Fibroblast of lung (primary cell): Measurements from ENCODE around the gene PPP3R2. TPM values are rescaled to one million over a fixed set of nuclear protein-coding genes. Genes with fewer than 3 reads are reported as not detected.

Experiments
- DNase-seq, 2 donors: peaks; one replicate each; pipeline versions ENCODE4 v3.0.0 to v3.0.0-alpha.2; 2010; ENCODE audit warnings: low read depth in 2 of 2
- H2AFZ ChIP-seq: 2 replicates; pipeline ENCODE4 v1.5.1; 2012; ENCODE audit warnings: low read length, control low read depth, inconsistent platforms
- H3K27ac ChIP-seq: 2 replicates; pipeline ENCODE4 v1.5.1; 2011; ENCODE audit warnings: low read length, control low read depth; ENCODE audit not compliant: insufficient read depth
- H3K27me3 ChIP-seq: 2 replicates; pipeline ENCODE4 v1.5.1; 2011; ENCODE audit warnings: mild to moderate bottlenecking, low read length; ENCODE audit not compliant: control insufficient read depth, insufficient read depth
- H3K36me3 ChIP-seq: 2 replicates; pipeline ENCODE4 v1.5.1; 2011; ENCODE audit warnings: low read length; ENCODE audit not compliant: control insufficient read depth, insufficient read depth
- H3K4me1 ChIP-seq: 2 replicates; pipeline ENCODE4 v1.5.1; 2011; ENCODE audit warnings: low read length; ENCODE audit not compliant: control insufficient read depth, insufficient read depth; ENCODE audit errors: extremely low read depth
- H3K4me2 ChIP-seq: 2 replicates; pipeline ENCODE4 v1.5.1; 2011; ENCODE audit warnings: low read length, control low read depth; ENCODE audit not compliant: insufficient read depth; ENCODE audit errors: extremely low read depth
- H3K4me3 ChIP-seq, 4 experiments: fragments of 200-600 bp in 1 of 4; sonication (generic) in 1 of 4; replicated peaks in 1 of 4; 2 replicates each; pipeline ENCODE4 v1.5.1; 2011 to 2016; ENCODE audit warnings: low read length in 4 of 4, low read depth in 3 of 4, mild to moderate bottlenecking in 3 of 4, control low read depth in 2 of 4, inconsistent platforms in 1 of 4, mixed read lengths in 1 of 4; ENCODE audit not compliant: insufficient read depth in 1 of 4; ENCODE audit errors: control extremely low read depth in 1 of 4
- H3K79me2 ChIP-seq: 2 replicates; pipeline ENCODE4 v1.5.1; 2012; ENCODE audit warnings: mild to moderate bottlenecking, low read length, inconsistent platforms; ENCODE audit not compliant: control insufficient read depth, insufficient read depth
- H3K9ac ChIP-seq: 2 replicates; pipeline ENCODE4 v1.5.1; 2011; ENCODE audit warnings: mild to moderate bottlenecking, low read length, control low read depth; ENCODE audit not compliant: insufficient read depth
- H3K9me3 ChIP-seq: 2 replicates; pipeline ENCODE4 v1.5.1; 2012; ENCODE audit warnings: low read depth, low read length; ENCODE audit not compliant: control insufficient read depth, insufficient read depth
- H4K20me1 ChIP-seq: 2 replicates; pipeline ENCODE4 v1.5.1; 2011; ENCODE audit warnings: low read length; ENCODE audit not compliant: control insufficient read depth, insufficient read depth; ENCODE audit errors: extremely low read depth
- EZH2 ChIP-seq: IDR thresholded peaks from 2 replicates; pipeline ENCODE4 v1.5.1; 2012; ENCODE audit warnings: low read length, control low read depth, mild to moderate bottlenecking; ENCODE audit errors: missing control alignments
- polyA plus RNA-seq, 2 donors: library from polyadenylated mRNA; depleted of rRNA in 1 of 2; stranded (reverse) in 1 of 2; unstranded in 1 of 2; fragments of >200 nt; gene quantifications; 2 replicates each; pipeline ENCODE4 v1.2.1, GENCODE V29; 2011 to 2012; ENCODE audit warnings: missing spikeins in 1 of 2
- total RNA-seq: library from RNA; depleted of rRNA; stranded (reverse); fragments of >200 nt; gene quantifications from 2 replicates; pipeline ENCODE4 v1.2.1, GENCODE V29; 2014
- TF ChIP-seq, protein P1 (sequence below), 2 donors: IDR thresholded peaks in 1 of 2; conservative IDR thresholded peaks in 1 of 2; 1 replicate in 1 of 2; 2 replicates in 1 of 2; pipeline ENCODE4 v1.5.1; 2011 to 2012; ENCODE audit warnings: low read length in 2 of 2, control low read depth in 1 of 2, inconsistent platforms in 1 of 2, low read depth in 1 of 2, mild to moderate bottlenecking in 1 of 2

The PPP3R2 gene
- total and polyA plus RNA-seq, 2 donors (not counting 1 experiment from before 2014, with no cell fraction given), result not detected

DNA sequence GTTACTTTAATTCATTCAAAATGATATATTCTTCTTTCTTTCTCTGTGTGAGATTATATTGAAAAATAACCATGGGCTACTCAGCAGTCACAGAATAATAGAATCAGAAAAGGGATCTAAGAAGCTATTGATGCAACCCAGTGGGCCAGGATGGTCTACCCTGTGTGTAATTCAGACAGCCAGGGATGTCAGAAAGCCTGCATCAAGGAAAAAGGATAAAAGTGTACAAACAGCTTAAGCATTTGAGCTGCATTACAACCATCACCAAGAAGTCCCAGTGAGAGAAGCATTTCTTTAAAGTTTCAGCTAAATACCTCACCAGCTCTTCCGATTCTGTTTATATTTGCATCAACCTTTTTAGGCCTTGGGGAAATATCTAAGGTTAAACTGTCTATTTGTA is 37.8 kb upstream of the PPP3R2 start:
- H3K27ac ChIP-seq, result no peak overlapping the region
- no peaks in the 10 kb centered on the region for H3K4me1 ChIP-seq
- no peaks in the 10 kb centered on the region for H3K9me3 ChIP-seq

DNA sequence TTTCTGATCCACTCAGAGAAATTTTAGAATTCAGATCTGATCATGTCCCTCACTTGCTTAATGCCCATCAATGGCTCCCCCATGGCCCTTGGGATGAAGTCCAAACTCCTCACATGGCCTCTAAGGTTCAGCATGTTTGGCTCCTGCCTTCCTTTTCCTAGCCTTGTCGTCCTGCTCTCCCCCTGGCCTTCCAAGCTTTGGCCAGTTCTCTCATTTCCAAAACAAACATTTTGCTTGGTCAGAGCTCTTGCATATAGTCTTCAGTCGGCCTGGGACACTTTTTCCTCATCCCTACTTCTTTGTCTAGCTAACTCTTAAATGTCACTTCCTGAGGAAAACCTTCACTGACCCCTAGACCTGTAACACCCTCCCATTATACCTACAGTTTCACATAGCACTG is 37.1 kb upstream of the PPP3R2 start:
- no peak overlapping the region for H3K4me3 ChIP-seq
- no peak overlapping the region for H3K9ac ChIP-seq
- H3K36me3 ChIP-seq, result no peaks in the 10 kb centered on the region
- no peaks in the 10 kb centered on the region for H3K4me1 ChIP-seq
- H3K27ac ChIP-seq, result no peak overlapping the region
- DNase-seq, result no peak
- H3K79me2 ChIP-seq, result no peaks in the 10 kb centered on the region
- no peaks in the 10 kb centered on the region for H3K9me3 ChIP-seq
- no peaks in the 10 kb centered on the region for H3K27me3 ChIP-seq
- no peaks in the 10 kb centered on the region for H4K20me1 ChIP-seq
- TF ChIP-seq, protein P1, sequence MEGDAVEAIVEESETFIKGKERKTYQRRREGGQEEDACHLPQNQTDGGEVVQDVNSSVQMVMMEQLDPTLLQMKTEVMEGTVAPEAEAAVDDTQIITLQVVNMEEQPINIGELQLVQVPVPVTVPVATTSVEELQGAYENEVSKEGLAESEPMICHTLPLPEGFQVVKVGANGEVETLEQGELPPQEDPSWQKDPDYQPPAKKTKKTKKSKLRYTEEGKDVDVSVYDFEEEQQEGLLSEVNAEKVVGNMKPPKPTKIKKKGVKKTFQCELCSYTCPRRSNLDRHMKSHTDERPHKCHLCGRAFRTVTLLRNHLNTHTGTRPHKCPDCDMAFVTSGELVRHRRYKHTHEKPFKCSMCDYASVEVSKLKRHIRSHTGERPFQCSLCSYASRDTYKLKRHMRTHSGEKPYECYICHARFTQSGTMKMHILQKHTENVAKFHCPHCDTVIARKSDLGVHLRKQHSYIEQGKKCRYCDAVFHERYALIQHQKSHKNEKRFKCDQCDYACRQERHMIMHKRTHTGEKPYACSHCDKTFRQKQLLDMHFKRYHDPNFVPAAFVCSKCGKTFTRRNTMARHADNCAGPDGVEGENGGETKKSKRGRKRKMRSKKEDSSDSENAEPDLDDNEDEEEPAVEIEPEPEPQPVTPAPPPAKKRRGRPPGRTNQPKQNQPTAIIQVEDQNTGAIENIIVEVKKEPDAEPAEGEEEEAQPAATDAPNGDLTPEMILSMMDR (conservative IDR thresholded peaks at IDR 0.05 in 1 of 2, IDR thresholded peaks at IDR 0.05 in 1 of 2; ENCODE audit: low read depth in 1 of 2, low read length in 2 of 2), result no peak
- TF ChIP-seq EZH2, result no peak
- H3K4me2 ChIP-seq, result no peak overlapping the region
- H2AFZ ChIP-seq, result no peak overlapping the region

More for the DNA sequence above, 37.8 kb upstream of the PPP3R2 start:
- Histone ChIP-seq H3K79me2 (no peaks in the 10 kb centered on the region), H3K36me3 (no peaks in the 10 kb centered on the region), H4K20me1 (no peaks in the 10 kb centered on the region), H3K9ac (no peak overlapping the region), H3K4me3 (no peak overlapping the region), H3K27me3 (no peaks in the 10 kb centered on the region), H3K4me2 (no peak overlapping the region), H2AFZ (no peak overlapping the region)
- no peak for DNase-seq
- TF ChIP-seq, protein P1 (conservative IDR thresholded peaks at IDR 0.05 in 1 of 2, IDR thresholded peaks at IDR 0.05 in 1 of 2; ENCODE audit: low read depth in 1 of 2, low read length in 2 of 2), result no peak
- no peak for TF ChIP-seq EZH2

DNA sequence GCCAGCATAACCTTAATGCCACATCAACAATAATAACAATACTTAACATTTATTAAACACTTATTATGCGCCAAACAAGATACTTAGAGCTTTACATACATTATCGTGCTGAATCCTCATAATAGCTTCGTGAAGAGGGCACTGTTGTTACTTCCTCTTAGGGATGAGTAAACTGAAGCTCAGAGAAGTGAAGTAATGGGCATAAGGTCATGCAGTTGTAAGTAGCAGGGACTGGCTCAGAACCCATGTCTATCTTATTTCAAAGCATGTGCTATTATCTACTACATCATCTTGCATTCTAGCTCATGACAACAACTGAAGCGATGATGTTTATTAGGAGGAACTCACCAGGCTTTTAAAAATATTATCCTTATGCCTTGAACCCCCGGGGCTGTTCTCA is 34.9 kb upstream of the PPP3R2 start:
- Histone ChIP-seq H4K20me1 (no peaks in the 10 kb centered on the region), H3K4me1 (no peaks in the 10 kb centered on the region), H2AFZ (no peak overlapping the region), H3K36me3 (no peaks in the 10 kb centered on the region), H3K9me3 (no peaks in the 10 kb centered on the region), H3K4me3 (no peak overlapping the region), H3K4me2 (no peak overlapping the region), H3K9ac (no peak overlapping the region), H3K27me3 (no peaks in the 10 kb centered on the region), H3K27ac (no peak overlapping the region), H3K79me2 (no peaks in the 10 kb centered on the region)
- TF ChIP-seq, protein P1 (conservative IDR thresholded peaks at IDR 0.05 in 1 of 2, IDR thresholded peaks at IDR 0.05 in 1 of 2; ENCODE audit: low read depth in 1 of 2, low read length in 2 of 2), result no peak
- TF ChIP-seq EZH2, result no peak
- no peak for DNase-seq
